Stomach (tissue), 9 donors: Measurements from ENCODE around the gene ATAD1. TPM values are rescaled to one million over a fixed set of nuclear protein-coding genes. Genes with fewer than 3 reads are reported as not detected.
"Not testable (repeated sequence)": the region's sequence is repeated elsewhere in the genome, so short reads cannot be mapped to it uniquely, and the experiment has no call there.

Source experiments
- DNase-seq, 2 donors: peaks; one replicate each; pipeline versions ENCODE4 v3.0.0 to v3.0.0-alpha.2; 2013 to 2019
- H3K27ac ChIP-seq, 5 donors: fragments of 200-600 bp in 4 of 5; sonication (generic) in 4 of 5; one replicate each; pipeline ENCODE4 v1.5.1; 2013 to 2019; ENCODE audit warnings: mild to moderate bottlenecking in 1 of 5, moderate library complexity in 1 of 5
- H3K27me3 ChIP-seq, 3 donors: fragments of 200-600 bp; sonication (generic); one replicate each; pipeline ENCODE4 v1.5.1; 2017 to 2019; ENCODE audit warnings: mixed run types in 1 of 3
- H3K36me3 ChIP-seq, 4 donors: fragments of 200-600 bp; sonication (generic); 1 replicate in 3 of 4; 2 replicates in 1 of 4; pipeline ENCODE4 v1.5.1; 2016 to 2019
- H3K4me1 ChIP-seq, 4 donors: fragments of 200-600 bp; sonication (generic); one replicate each; pipeline ENCODE4 v1.5.1; 2016 to 2019
- H3K4me3 ChIP-seq, 4 donors: fragments of 200-600 bp; sonication (generic) in 3 of 4; one replicate each; pipeline ENCODE4 v1.5.1; 2016 to 2019; ENCODE audit warnings: mild to moderate bottlenecking in 1 of 4
- H3K9me3 ChIP-seq, 4 donors: fragments of 200-600 bp; sonication (generic); one replicate each; pipeline ENCODE4 v1.5.1; 2016 to 2019
- EP300 ChIP-seq: sonication (generic); formaldehyde crosslinking; IDR thresholded peaks from one replicate; pipeline ENCODE4 v1.6.1; 2017; ENCODE audit warnings: antibody characterized with exemption
- POLR2A ChIP-seq, 4 donors: fragments of 450-650 bp; IDR thresholded peaks; one replicate each; pipeline ENCODE4 v1.6.1; 2016; ENCODE audit warnings: antibody characterized with exemption in 4 of 4, control low read depth in 2 of 4, mild to moderate bottlenecking in 1 of 4, moderate library complexity in 1 of 4
- POLR2AphosphoS5 ChIP-seq, 3 donors: sonication (generic); formaldehyde crosslinking; IDR thresholded peaks; one replicate each; pipeline ENCODE4 v1.6.1; 2016; ENCODE audit warnings: antibody characterized with exemption in 3 of 3
- WGBS, 5 donors: extraction: QIAGEN DNeasy Blood & Tissue Kit in 3 of 5; methylation state at CpG; one replicate each; pipeline versions ENCODE4 v1.1.5 to v1.1.7; 2013 to 2018; 5-methylcytosine and 5-hydroxymethylcytosine counted together
- intact Hi-C: fragments of 100-400 bp; cut with DNase I; formaldehyde crosslinking; loops from one replicate; pipeline ENCODE4 v1.15.1; 2023; ENCODE audit warnings: low total_unique reads
- polyA plus RNA-seq, 3 donors: library from polyadenylated mRNA; stranded (reverse); fragments of 200-250 nt; gene quantifications; one replicate each; pipeline ENCODE4 v1.2.3, GENCODE V29; 2013
- total RNA-seq, 5 donors: library from RNA; depleted of rRNA; stranded (reverse); fragments of >200 nt; gene quantifications; one replicate each; pipeline versions ENCODE4 v1.1.0 to v1.2.3, GENCODE V29; 2014 to 2016
- TF ChIP-seq, protein P1 (sequence below), 7 experiments: fragments of 450-650 bp in 4 of 7; fragments of 200-600 bp in 3 of 7; sonication (generic) in 3 of 7; IDR thresholded peaks; one replicate each; pipeline ENCODE4 v1.5.1; 2016 to 2019; ENCODE audit warnings: antibody characterized with exemption in 7 of 7, control low read depth in 2 of 7, mild to moderate bottlenecking in 1 of 7
- donor health status: healthy with polysubstance abuse.
- donor health status: Bipolar disorder and iron deficiency.
- donor health status: healthy.

The ATAD1 gene
- total and polyA plus RNA-seq, 8 donors = 7.0 to 61.7 (median 13.8) TPM

DNA sequence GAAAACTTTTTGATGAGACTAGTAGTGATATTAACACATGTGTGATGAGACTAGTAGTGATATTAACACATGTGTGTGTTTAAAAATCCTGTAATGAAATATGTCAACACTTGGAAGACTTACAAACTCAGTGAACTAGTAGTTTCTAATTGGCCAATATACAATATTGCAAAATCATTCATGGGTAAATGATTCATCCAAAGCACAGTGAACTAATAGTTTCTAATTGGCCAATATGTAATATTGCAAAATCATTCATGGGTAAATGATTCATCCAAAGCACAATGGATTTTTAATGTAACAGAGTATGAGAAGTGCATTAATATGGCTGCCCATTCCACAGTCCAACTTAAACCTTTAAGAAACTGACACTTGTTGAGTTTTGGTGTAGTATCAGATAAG lies 77.8 kb downstream of the ATAD1 start:
- Histone ChIP-seq H3K27ac (no peak overlapping the region), H3K4me3 (no peak overlapping the region), H3K9me3 (no peaks in the 10 kb centered on the region), H3K36me3 (peaks cover 0 to 14% (median 6%) of the 10 kb centered on the region in 4 donors), H3K27me3 (no peaks in the 10 kb centered on the region), H3K4me1 (peaks cover 0 to 2% (median under 1%) of the 10 kb centered on the region in 4 donors)
- intact Hi-C loops = no loop called here
- DNase-seq = no peak
- TF ChIP-seq POLR2AphosphoS5 (IDR thresholded peaks at IDR 0.05) (no peak), EP300 (no peak), POLR2A (IDR thresholded peaks at IDR 0.05) (no peak)
- TF ChIP-seq, protein P1, sequence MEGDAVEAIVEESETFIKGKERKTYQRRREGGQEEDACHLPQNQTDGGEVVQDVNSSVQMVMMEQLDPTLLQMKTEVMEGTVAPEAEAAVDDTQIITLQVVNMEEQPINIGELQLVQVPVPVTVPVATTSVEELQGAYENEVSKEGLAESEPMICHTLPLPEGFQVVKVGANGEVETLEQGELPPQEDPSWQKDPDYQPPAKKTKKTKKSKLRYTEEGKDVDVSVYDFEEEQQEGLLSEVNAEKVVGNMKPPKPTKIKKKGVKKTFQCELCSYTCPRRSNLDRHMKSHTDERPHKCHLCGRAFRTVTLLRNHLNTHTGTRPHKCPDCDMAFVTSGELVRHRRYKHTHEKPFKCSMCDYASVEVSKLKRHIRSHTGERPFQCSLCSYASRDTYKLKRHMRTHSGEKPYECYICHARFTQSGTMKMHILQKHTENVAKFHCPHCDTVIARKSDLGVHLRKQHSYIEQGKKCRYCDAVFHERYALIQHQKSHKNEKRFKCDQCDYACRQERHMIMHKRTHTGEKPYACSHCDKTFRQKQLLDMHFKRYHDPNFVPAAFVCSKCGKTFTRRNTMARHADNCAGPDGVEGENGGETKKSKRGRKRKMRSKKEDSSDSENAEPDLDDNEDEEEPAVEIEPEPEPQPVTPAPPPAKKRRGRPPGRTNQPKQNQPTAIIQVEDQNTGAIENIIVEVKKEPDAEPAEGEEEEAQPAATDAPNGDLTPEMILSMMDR (IDR thresholded peaks at IDR 0.05) = no peak

DNA sequence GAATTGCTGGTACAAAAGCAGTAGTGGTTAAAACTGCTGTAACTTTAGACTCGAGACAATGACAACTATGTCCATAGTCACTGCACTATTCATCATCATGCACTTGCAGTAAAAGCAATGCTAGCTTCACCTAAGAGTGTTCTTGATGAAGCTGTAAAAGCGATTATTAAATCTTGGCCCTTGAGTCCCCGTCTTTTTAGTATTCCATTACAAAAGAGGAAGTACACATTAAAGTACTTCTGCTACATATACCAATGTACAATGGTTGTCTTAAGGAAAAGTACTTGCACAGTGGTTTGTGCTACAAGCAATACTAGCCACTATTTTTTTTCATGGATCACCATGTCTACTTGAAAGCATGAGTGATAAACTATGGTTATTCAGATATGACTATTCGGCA lies 78.3 kb downstream of the ATAD1 start:
- Histone ChIP-seq H3K4me1 (peaks cover 0 to 8% (median 6%) of the 10 kb centered on the region in 4 donors), H3K27ac (no peak overlapping the region), H3K4me3 (no peak overlapping the region), H3K27me3 (no peaks in the 10 kb centered on the region), H3K36me3 (peaks cover 0 to 14% (median 3%) of the 10 kb centered on the region in 4 donors), H3K9me3 (no peaks in the 10 kb centered on the region)
- DNase-seq = no peak
- 85 to 94% (median 91%) methylated on average over 4 of the region's 4 CpGs for WGBS, 5 donors
- TF ChIP-seq, protein P1 (IDR thresholded peaks at IDR 0.05) = no peak
- TF ChIP-seq POLR2A (IDR thresholded peaks at IDR 0.05) (no peak), EP300 (no peak), POLR2AphosphoS5 (IDR thresholded peaks at IDR 0.05) (no peak)
- intact Hi-C loops = loop anchor here (5.0 kb wide), 1 partner anchor 77 kb away; no protein-coding TSS in a partner anchor

DNA sequence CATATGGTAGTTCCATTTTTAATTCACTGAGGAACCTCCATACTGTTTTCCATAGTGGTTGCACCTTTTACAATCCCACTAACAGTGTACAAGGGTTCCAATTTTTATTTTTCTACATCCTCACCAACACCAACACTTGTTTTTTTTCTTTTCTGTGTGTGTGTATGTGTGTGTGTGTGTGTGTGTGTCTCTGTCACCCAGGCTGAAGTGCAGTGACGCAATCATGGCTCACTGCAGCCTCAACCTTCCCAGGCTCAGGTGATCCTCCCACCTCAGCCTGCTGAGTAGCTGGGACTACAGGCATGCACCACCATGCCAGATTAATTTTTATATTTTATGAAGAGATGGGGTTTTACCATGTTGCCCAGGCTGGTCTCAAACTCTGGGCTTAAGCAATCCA lies 79.8 kb downstream of the ATAD1 start:
- not testable (repeated sequence) for H3K36me3 ChIP-seq, H3K4me1 ChIP-seq, H3K27ac ChIP-seq, H3K9me3 ChIP-seq, H3K4me3 ChIP-seq, DNase-seq, H3K27me3 ChIP-seq
- intact Hi-C loops = loop anchor here (5.0 kb wide), 1 partner anchor 76 kb away; no protein-coding TSS in a partner anchor
- WGBS, 5 donors = 92 to 100% (median 100%) methylated on average over 1 of the region's 1 CpG

DNA sequence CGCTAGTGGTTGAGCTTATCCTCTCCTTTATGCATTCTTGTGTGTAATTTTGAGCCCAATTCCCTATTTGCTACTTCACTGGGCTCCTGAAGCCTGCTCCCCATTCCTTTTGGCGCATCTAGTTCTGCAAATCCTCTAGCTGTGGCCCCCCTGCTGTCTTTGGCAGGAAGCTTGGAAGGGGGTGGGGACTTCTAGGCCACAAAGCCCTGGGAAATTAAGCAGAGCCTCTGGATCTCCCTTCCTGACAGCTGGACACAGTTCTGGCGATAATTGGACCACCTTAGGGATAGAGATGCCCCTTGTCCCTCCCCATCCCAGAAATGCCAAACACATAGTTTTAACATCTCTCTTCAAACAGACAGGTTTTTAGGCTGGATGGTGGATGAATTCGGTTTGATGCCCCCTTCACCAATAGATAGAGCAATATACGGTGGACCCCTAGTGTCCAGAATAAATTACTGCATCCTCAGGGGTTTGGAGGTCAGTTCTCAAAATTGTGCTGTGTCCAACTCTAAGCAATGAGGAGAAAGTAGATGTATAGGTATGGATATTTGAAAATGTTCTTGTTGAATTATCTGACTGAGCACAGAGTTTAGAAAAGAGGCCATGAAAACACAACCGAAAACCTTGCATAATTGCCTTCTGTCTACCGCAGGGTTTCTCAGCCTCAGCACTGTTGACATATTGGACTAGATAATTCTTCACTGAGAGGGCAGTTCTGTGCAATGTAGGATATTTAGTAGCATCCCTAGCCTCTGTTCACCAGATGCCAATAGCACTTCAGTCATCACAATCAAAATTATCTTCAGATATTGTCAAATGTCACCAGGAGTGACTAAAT lies 82.8 kb downstream of the ATAD1 start:
- Histone ChIP-seq H3K27ac (peak overlapping the region in 1 of 5 donors; percentile 8), H3K4me3 (no peak overlapping the region), H3K9me3 (no peaks in the 10 kb centered on the region), H3K4me1 (peaks cover 0 to 9% (median 7%) of the 10 kb centered on the region in 4 donors), H3K36me3 (no peaks in the 10 kb centered on the region), H3K27me3 (no peaks in the 10 kb centered on the region)
- peak in 1 of 2 donors; percentile 72 for DNase-seq
- WGBS, 5 donors = 36 to 45% (median 41%) methylated on average over 7 of the region's 7 CpGs
- intact Hi-C loops = loop anchor here (5.0 kb wide), 1 partner anchor 73 kb away; no protein-coding TSS in a partner anchor
- TF ChIP-seq, protein P1 (IDR thresholded peaks at IDR 0.05) = peak in 5 of 7 experiments; percentile 64 to 84 (median 71)
- no peak for TF ChIP-seq POLR2A (IDR thresholded peaks at IDR 0.05)

DNA sequence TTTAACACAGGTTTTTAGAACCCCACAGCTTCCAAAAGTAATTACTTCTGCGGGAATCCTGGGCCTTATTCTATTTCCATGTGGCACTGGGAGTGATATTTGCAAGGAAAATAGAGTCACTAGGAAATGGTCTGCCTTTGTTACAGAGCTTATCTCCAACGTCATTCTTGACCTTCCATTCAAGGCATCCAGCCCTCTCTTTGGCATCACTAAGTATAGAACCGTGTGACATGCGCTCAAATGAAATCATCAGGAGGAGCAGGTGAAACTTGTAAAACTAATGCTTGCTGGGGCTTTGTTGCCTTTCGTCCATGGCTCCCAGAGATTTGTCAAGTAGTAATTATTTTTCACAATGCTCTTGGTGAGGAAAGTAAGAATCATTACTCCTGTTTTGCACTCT lies 84.9 kb downstream of the ATAD1 start:
- intact Hi-C loops = no loop called here
- 46 to 64% (median 52%) methylated on average over 5 of the region's 5 CpGs for WGBS, 5 donors

More for the DNA sequence above, 84.9 kb downstream of the ATAD1 start:
- Histone ChIP-seq H3K4me3 (no peak overlapping the region), H3K36me3 (no peaks in the 10 kb centered on the region), H3K27me3 (no peaks in the 10 kb centered on the region), H3K4me1 (peaks cover 0 to 14% (median 7%) of the 10 kb centered on the region in 4 donors), H3K27ac (no peak overlapping the region), H3K9me3 (no peaks in the 10 kb centered on the region)
- TF ChIP-seq EP300 (no peak), POLR2AphosphoS5 (IDR thresholded peaks at IDR 0.05) (no peak), POLR2A (IDR thresholded peaks at IDR 0.05) (no peak)
- TF ChIP-seq, protein P1 (IDR thresholded peaks at IDR 0.05) = no peak
- no peak for DNase-seq
